ENCODE data around the gene BRIP1.
"Not testable (repeated sequence)": the region's sequence is repeated elsewhere in the genome, so short reads cannot be mapped to it uniquely, and the experiment has no call there.

The BRIP1 gene

DNA sequence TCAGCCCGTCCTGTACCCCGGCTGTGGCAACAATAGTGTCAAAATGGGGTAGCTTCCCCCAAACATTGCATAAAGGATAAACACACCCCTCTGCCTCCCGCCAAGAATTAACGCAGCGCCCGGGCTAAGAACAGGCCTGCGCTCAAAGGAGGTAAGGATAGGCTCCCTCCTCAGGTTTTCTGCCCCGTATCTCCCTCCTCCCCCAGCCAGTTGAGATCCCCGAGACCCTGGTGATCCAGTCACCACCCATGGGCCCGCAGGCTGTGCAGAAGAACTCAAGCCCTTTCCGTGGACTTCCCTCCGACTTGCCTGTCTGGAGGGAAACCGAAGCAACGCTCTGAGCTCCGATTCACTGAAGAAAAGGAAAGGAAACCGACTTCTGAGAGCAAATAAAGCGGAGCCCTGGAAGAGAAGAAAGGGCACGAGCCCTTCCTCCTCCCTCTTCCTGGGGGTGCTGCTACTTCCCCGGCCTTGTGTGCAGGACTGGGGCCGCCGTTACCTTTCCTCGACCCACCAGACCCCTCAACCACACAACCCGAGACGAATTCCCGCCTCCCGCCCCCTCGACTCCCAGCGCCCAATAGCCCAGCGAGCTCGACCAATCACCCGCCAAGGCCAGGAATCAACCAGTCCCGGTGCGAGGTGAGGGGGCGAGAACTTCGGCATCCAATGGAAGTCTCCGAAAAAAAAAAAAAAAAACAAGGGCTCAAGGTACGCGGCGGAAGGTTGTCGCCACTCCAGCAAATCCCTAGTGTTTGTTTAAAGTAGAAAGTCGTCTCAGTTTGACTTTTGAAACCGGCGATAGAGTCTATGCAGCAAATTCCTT lies at the start of gene BRIP1:
BRIP1 (minus strand) TSS at position 554 of the 826 bp plus-strand sequence. CDS start 1,989 bp downstream, outside the sequence.
- DNase-seq, result peak; percentile 92

- DNase-seq, result no peak
Measured at GRCh38 chr17:61908292-61909037, 45.1 kb upstream of the BRIP1 start.

DNA sequence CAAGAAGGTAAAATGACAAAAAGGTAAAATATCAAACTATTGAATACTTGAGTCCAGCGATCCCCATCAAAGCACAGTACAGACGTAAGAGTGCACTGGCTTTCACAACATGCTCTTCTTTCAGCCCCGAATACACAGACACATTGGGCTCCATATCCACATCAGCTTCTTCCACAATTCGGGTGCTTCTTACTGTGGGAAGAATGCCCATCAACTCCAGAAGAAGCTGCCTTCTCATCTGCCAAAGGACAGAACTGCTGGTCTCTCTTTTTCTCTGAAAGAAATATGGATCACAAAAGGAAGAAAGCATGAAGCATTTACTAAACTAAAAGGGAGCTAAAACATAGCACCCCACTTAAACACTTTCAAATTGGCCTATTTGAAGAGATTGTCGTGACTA lies 44.0 kb upstream of the BRIP1 start:
- DNase-seq, result no peak

DNA sequence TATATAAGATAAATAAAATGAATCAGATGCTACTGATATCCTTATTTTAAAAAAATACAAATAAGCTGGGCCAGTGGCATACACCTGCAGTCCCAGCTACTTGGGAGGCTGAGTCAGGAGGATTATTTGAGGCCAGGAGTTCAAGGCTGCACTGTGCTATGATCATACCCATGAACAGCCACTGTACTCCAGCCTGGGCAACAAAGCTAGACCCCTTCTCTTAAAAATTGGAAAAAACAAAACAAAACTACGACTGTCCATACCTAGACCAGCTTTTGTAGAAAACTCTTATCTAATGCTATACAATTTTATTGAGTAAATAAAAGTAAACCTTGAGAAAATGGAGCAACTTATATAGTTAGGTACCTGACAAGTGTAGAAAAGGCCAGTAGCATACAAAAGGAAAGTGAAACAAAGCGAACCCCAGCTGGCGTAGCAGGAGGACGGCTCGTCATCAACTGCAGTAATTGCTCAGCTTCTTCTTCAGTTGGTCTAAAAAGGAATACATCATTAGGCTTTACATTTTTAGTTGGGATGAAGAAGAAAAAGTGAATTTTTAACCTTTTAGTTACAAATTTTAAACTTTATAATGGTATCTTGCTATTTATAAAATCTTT lies 40.9 kb upstream of the BRIP1 start:
- peak; percentile 23 for DNase-seq

DNA sequence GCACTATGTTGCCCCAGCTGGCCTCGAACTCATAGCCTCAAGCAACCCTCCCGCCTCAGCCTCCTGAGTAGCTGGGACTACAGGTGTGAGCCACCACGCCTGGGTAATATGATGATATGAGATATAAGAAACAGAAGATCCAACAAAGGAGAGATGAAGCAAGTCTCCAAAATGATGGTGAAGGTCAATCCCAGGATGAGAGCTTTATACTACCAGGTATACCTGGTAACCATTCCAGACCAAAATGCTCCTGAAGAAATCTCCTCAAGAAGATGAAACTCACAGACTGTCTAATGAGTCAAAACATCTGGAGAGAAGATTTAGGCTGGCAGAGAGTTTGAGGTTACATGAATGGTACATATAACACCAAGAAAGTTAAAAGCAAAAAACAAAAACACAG lies 39.9 kb upstream of the BRIP1 start:
- no peak for DNase-seq

GRCh38 chr17:61897548-61898180 lies 34.3 kb upstream of the BRIP1 start:
- no peak for DNase-seq

GRCh38 chr17:61895391-61895790 lies 32.1 kb upstream of the BRIP1 start:
- no peak for DNase-seq

DNA sequence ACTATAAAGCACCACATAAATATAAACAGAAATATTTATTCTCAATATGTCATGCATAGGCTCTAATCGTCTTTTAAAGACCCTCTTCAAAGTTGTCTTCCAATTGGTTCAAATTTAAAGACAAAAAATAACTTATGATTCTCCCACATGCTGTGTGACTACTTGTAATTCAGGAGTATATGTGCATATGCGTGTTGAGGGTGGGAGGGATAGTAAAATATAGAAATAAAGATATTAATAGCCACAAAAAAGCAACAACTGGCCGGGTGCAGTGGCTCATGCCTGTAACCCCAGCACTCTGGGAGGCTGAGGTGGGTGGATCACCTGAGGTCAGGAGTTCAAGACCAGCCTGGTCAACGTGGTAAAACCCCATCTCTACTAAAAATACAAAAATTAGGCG lies 31.0 kb upstream of the BRIP1 start:
- DNase-seq, result not testable (repeated sequence)

DNA sequence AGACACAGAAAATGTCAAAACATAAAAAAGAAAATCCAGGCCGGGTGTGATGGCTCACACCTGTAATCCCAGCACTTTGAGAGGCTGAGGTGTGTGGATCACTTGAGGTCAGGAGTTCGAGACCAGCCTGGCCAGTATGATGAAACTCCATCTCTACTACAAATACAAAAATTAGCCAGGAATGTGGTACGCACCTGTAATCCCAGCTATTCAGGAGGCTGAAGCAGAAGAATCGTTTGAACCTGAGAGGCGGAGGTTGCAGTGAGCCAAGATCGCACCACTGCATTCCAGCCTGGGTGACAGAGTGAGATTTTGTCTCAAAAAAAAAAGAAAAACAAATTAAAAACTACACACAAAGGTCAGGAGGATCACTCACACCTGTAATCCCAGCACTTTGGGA lies 24.4 kb upstream of the BRIP1 start:
- DNase-seq, result not testable (repeated sequence)

- DNase-seq, result not testable (repeated sequence)
Measured at GRCh38 chr17:61885865-61886264, 22.5 kb upstream of the BRIP1 start.

GRCh38 chr17:61884864-61885263 lies 21.5 kb upstream of the BRIP1 start:
- no peak for DNase-seq

DNA sequence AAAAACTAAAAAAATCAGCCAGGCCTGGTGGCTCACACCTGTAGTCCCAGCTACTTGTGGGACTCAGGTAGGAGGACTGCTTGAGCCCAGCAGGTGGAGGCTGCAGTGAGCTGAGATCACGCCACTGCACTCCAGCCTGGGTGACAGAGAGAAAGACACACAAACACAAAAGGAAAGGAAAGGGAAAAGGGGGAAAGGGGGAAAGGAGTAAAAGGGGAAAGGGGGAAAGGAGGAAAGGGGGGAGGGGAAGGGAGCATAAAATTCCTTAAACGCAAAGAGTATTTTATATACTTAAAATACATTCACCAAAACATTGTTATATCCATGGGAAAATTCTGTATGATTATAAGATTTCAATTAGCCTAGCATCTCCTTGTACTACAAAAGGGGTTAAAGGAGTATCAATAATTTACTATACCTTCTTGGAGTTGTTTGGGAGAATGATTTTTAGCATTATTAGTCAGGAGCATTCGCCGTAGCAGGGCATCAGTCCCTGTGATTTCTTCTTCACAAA lies 17.3 kb upstream of the BRIP1 start:
- no peak for DNase-seq

- DNase-seq, result no peak
Measured at GRCh38 chr17:61878984-61879612, 15.8 kb upstream of the BRIP1 start.

- DNase-seq, result no peak
Measured at GRCh38 chr17:61878520-61878919, 15.2 kb upstream of the BRIP1 start.

- DNase-seq, result no peak
Measured at GRCh38 chr17:61877837-61878236, 14.5 kb upstream of the BRIP1 start.

DNA sequence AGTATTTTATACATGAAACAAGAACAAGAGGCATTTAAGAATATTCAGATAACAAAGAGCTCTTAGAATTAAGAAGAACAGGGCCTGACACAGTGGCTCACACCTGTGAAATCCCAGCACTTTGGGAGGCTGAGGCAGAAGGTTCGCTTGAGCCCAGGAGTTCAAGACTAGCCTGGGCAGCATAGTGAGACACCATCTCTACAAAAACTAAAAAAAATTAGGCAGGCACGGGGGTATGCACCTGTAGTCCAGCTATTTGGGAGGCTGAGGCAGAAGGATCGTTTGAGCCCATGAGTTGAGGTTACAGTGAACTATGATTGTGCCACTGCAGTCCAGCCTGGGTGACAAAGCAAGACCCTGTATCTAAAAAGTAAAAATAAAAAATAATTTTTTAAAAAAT lies 12.5 kb upstream of the BRIP1 start:
- DNase-seq, result no peak

DNA sequence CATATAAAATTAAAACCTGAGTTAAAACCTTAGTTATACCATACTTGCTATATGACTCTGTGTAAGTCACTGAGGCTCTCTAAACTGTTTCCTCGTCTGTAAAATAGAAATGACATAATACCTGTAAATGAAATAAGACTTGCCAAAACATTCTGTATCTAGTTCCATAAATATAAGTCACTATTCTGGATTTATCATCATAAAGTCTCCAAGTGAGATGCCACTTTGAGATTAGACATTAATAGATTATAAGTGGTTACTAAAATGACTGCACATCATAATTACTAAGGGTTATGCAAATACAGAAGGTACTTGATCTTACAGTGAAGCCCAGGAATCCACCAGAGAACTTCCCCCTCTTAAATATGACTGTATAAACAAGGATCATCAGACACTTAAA lies 12.0 kb upstream of the BRIP1 start:
- DNase-seq, result no peak

- no peak for DNase-seq
Measured at GRCh38 chr17:61874075-61874474, 10.7 kb upstream of the BRIP1 start.

DNA sequence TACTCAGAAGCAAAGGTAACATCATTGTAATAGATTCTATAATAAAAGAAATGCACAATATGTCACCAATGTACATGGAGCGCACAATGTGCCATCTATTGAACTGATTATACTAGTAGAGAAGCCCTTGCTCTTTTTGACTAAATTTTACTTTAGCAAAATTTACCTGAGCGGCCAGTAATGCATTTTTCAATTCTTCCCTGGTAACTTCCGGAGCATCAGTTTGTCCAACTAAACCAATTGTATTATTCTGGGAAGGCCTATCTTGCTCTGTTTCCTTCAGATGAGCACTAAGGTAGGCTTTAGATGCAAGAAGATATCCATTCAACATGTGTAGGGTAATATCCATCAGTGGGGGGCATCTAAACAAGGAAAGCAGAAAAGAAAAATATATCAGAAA lies 8.8 kb upstream of the BRIP1 start:
- DNase-seq, result no peak

DNA sequence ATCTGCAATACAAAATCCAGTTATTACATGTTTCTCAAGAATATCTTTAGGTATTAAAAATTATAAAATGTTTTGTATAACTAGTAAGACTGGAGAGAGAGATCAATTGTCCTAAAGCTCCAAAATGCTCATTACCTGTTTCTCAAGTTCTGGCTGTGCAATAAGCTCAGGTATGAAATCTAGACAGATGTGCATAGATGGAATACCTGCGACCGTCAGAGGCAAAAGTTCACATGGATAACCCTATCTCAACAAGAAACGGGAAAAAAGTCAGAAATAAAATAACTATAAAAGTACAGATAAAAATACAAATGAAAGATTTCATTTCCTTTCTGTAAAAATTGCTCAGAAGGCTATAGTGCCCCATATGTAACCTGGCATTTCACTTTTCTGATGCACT lies 5.8 kb upstream of the BRIP1 start:
- DNase-seq, result no peak

DNA sequence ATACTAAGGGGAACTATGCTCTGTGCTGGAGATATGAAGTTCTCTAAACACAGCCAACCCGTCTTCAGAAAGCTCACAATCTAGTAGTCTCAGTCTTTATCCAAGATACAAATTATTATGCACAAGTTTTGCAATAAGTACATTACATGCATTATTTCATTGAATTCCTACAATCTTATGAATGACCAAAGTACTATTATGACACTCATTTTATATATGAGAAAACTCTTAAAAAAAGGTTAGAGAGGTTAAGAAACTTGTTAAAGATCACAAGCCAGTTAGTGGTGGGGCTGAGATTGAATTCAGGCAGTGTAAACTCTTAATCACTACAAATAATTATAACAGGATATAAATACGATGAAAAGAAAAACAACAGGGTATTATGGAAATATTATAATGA lies 4.7 kb upstream of the BRIP1 start:
- no peak for DNase-seq

DNA sequence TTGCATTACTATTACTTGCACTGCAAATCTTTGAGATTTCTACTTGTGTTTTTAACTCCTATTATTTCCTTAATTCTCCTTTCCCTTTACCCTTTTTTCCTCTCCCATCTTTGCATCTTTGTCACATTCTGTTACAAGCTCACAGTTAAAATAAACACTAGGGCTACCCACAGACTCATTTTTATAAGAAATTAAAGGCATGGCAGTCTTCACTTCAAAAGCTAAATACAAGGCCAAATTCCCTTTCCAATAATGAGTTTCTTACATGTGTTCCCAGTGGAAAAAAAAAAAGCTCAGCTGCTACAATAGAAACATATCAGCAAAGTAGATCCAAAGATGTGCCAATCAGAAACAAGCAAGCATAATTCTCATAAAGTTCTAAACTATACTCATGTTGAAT lies 3.7 kb upstream of the BRIP1 start:
- no peak for DNase-seq

GRCh38 chr17:61863801-61864126 lies 436 bp upstream of the BRIP1 start:
- no peak for DNase-seq

Data from stimulated activated CD4-positive, alpha-beta T cell treated with anti-CD3 and anti-CD28 coated beads, Interleukin-1b, Interleukin-23, amount 100 ng/mL, for 48 hours (primary cell).